ENCODE measurements around the gene KIF2C.

- TF ChIP-seq HDGF (IDR thresholded peaks at IDR 0.05; ENCODE audit: borderline replicate concordance) (no peak), ELF4 (IDR thresholded peaks at IDR 0.05) (no peak)
These were observed 45.7 kb upstream of the KIF2C start for GRCh38 chr1:44693900-44694299.

All from HEK293T (cell line).